ENCODE data around the gene D2HGDH. TPM values are rescaled to one million over a fixed set of nuclear protein-coding genes. Genes with fewer than 3 reads are reported as not detected.
"Not testable (repeated sequence)": the region's sequence is repeated elsewhere in the genome, so short reads cannot be mapped to it uniquely, and the experiment has no call there.

Gene D2HGDH
- total RNA-seq, 2 donors from 2014 or later: 22.1 to 38.2 TPM

- H3K27ac Mint-ChIP-seq: peak overlapping the region; percentile 10 to 73
- DNase-seq (ENCODE audit: low spot score in 2 of 2) (peak; percentile 43 to 75), ATAC-seq (peak; percentile 92 to 99)
- H3K9me3 Mint-ChIP-seq: peaks cover 0 to 49% of the 10 kb centered on the region in 2 donors
- H3K36me3 Mint-ChIP-seq: peaks cover 13 to 56% of the 10 kb centered on the region in 2 donors
Observed at GRCh38 chr2:241788572-241788971, 54.1 kb downstream of the D2HGDH start.

DNA sequence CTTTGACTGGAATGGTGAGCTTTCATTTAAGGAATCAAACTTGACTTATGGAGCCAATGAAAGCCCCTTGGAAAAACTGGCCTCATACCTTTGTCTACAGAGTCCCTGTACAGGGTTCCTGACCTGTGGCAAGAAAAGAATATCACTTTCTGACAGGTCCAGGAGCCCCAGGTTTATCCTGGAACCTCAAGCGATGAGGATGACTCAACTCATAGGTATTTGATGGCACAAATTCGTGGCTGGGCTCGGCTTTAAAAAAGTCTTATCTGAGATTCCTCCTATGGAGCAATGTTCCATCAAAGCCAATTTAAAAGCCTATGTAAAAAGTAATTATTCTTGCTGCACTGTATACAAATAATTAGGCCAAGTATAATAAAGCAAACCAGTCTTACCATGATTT lies 57.0 kb downstream of the D2HGDH start:
- H3K36me3 Mint-ChIP-seq: peaks cover 13 to 50% of the 10 kb centered on the region in 2 donors
- ATAC-seq; DNase-seq (ENCODE audit: low spot score in 2 of 2); H3K27ac Mint-ChIP-seq: not testable (repeated sequence)
- H3K9me3 Mint-ChIP-seq: peaks cover 0 to 41% of the 10 kb centered on the region in 2 donors

- H3K9me3 Mint-ChIP-seq: peaks cover 0 to 30% of the 10 kb centered on the region in 2 donors
- H3K36me3 Mint-ChIP-seq: peaks cover 9 to 30% of the 10 kb centered on the region in 2 donors
- ATAC-seq: no peak
- no peak overlapping the region for H3K27ac Mint-ChIP-seq
- DNase-seq (ENCODE audit: low spot score in 2 of 2): no peak
Observed at GRCh38 chr2:241793385-241793784, 59.0 kb downstream of the D2HGDH start.

GRCh38 chr2:241794250-241794823 lies 59.9 kb downstream of the D2HGDH start:
- Mint-ChIP-seq H3K36me3 (peaks cover 8 to 20% of the 10 kb centered on the region in 2 donors), H3K9me3 (peaks cover 0 to 21% of the 10 kb centered on the region in 2 donors), H3K27ac (no peak overlapping the region)
- ATAC-seq: no peak
- peak in 1 of 2 donors; percentile 47 for DNase-seq (ENCODE audit: low spot score in 2 of 2)

DNA sequence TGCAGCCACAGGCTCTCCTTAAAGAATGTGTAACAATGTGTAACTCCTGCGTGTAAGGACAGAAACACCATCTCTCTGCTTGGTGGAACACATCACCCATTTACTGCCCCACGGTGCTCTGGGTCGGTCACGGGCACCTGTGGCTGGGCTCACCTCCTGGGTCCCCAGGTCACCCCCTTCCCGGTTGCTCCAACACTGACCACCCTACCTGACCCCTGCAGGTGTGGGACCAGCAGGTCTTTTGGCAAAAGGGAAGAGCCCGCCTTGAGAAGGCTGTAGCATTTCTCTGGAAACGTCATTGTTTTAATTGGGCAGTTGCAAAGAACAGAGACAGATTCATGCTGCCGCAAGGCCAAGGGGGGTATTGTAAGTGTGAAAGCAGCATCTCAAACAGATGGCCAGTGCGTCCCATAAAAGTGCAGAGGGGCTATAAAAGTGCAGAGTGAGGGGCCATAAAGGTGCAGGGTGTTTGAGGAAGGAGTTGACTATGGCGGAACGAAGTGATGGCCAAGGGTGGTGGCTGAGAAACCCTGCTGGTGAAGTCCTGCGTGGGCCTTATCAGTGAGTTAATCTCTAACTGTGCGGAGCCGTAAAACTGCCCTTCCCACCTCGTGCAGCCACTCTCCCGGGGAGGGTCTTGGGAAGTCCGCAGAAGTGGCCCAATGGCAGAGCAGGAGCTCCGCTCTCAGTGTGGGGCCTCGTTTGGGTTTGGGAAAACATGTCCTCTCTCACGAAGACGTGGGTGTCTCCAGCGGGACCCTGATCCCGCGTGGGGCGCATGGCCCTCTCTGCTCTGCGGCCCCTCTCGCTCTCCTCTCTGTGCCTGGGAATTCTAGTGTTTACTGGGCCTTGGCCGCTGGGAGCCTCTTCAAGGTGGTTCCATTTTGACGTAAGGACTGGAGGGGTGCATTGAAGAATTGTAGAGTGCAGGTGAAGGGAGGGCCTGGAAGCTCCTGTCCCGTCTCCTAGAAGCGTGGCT lies 60.9 kb downstream of the D2HGDH start:
- H3K9me3 Mint-ChIP-seq: peaks cover 0 to 18% of the 10 kb centered on the region in 2 donors
- DNase-seq (ENCODE audit: low spot score in 2 of 2): no peak
- ATAC-seq: no peak
- H3K36me3 Mint-ChIP-seq: peaks cover 8 to 16% of the 10 kb centered on the region in 2 donors
- H3K27ac Mint-ChIP-seq: no peak overlapping the region

DNA sequence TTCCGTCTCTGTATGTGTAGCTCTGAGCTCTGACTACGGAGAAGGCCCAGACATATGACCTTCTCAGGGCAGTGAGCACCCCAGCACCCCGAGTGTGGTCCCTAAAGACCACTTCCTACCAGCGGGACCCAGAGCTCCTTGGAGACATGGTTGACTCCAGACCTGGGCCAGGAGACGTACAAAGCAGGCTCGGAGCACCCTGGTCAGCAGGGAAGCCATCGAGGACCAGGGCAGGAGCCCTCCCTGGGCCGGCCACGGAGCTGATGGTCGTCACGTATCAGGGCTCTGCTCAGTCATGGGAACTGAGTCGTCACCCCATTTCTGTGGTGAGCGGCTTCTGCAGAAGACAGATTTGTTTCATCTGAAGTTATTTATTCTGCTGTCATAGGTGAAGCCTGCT lies 61.8 kb downstream of the D2HGDH start:
- H3K27ac Mint-ChIP-seq: no peak overlapping the region
- H3K9me3 Mint-ChIP-seq: peaks cover 0 to 9% of the 10 kb centered on the region in 2 donors
- H3K36me3 Mint-ChIP-seq: peaks cover 0 to 7% of the 10 kb centered on the region in 2 donors
- ATAC-seq: no peak
- no peak for DNase-seq (ENCODE audit: low spot score in 2 of 2)

- ATAC-seq (no peak), DNase-seq (ENCODE audit: low spot score in 2 of 2) (no peak)
- H3K27ac Mint-ChIP-seq: no peak overlapping the region
- H3K36me3 Mint-ChIP-seq: peaks cover 0 to 7% of the 10 kb centered on the region in 2 donors
- H3K9me3 Mint-ChIP-seq: peaks cover 0 to 9% of the 10 kb centered on the region in 2 donors
Observed at GRCh38 chr2:241796610-241797138, 62.2 kb downstream of the D2HGDH start.

- Mint-ChIP-seq H3K36me3 (peaks cover 0 to 7% of the 10 kb centered on the region in 2 donors), H3K27ac (no peak overlapping the region), H3K9me3 (peaks cover 0 to 9% of the 10 kb centered on the region in 2 donors)
- DNase-seq (ENCODE audit: low spot score in 2 of 2) (peak in 1 of 2 donors; percentile 52), ATAC-seq (no peak)
Observed at GRCh38 chr2:241797441-241798080, 63.1 kb downstream of the D2HGDH start.

- DNase-seq (ENCODE audit: low spot score in 2 of 2) (peak in 1 of 2 donors; percentile 49), ATAC-seq (no peak)
- Mint-ChIP-seq H3K9me3 (peaks cover 0 to 6% of the 10 kb centered on the region in 2 donors), H3K36me3 (peaks cover 0 to 4% of the 10 kb centered on the region in 2 donors), H3K27ac (no peak overlapping the region)
Observed at GRCh38 chr2:241798081-241798630, 63.7 kb downstream of the D2HGDH start.

- DNase-seq (ENCODE audit: low spot score in 2 of 2) (peak in 1 of 2 donors; percentile 50), ATAC-seq (no peak)
Observed at GRCh38 chr2:241798631-241799521, 64.4 kb downstream of the D2HGDH start.

GRCh38 chr2:241799522-241800197 lies 65.2 kb downstream of the D2HGDH start:
- Mint-ChIP-seq H3K9me3 (no peaks in the 10 kb centered on the region), H3K27ac (no peak overlapping the region), H3K36me3 (no peaks in the 10 kb centered on the region)
- peak in 1 of 2 donors; percentile 50 for DNase-seq (ENCODE audit: low spot score in 2 of 2)
- ATAC-seq: no peak

More at GRCh38 chr2:241798631-241799521, 64.4 kb downstream of the D2HGDH start:
- H3K9me3 Mint-ChIP-seq: no peaks in the 10 kb centered on the region
- H3K36me3 Mint-ChIP-seq: no peaks in the 10 kb centered on the region
- H3K27ac Mint-ChIP-seq: no peak overlapping the region

GRCh38 chr2:241800198-241800903 lies 65.9 kb downstream of the D2HGDH start:
- not testable (repeated sequence) for DNase-seq (ENCODE audit: low spot score in 2 of 2); ATAC-seq; H3K36me3 Mint-ChIP-seq; H3K9me3 Mint-ChIP-seq; H3K27ac Mint-ChIP-seq

DNA sequence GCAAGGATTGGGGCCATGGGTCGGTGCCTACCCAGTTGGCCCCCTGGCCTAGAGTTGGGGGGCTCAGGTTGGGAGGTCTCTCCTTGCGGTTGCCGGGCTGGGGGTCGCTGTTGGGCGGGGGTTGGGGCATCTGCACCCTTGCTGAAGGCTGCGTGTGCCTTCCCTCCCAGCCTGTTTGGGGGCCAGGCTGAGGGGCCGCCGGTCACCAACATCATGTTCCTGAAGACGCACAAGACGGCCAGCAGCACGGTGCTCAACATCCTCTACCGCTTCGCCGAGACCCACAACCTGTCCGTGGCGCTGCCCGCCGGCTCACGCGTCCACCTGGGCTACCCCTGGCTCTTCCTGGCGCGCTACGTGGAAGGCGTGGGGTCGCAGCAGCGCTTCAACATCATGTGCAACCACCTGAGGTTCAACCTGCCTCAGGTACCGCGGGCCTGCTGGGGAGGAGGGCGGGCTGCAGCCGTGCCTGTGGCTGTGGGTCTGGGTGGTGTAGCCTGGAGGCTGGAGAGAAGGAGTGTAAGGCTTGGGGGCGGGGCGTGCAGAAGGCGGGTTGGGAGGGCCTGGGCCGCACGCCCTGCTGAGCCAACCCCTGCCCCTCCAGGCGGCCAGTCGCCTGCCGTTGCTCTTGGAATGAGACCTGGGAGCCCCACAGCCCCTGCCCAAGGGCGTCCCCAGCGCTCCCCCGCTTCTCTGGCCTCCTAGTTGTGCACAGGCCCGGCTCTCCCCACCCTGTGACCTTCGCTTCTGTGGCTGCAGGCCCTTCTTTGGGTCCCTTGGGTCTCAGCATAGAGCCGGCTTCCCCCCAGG lies 67.4 kb downstream of the D2HGDH start:
- ATAC-seq: no peak
- no peaks in the 10 kb centered on the region for H3K36me3 Mint-ChIP-seq
- no peak overlapping the region for H3K27ac Mint-ChIP-seq
- no peaks in the 10 kb centered on the region for H3K9me3 Mint-ChIP-seq
- DNase-seq (ENCODE audit: low spot score in 2 of 2): no peak

All from activated naive CD4-positive, alpha-beta T cell treated with anti-CD3 and anti-CD28 coated beads, Interleukin-2, amount 50 U/mL, for 72 hours (primary cell).